H54 (cell line): ENCODE measurements around the gene SLC45A2.
"Not testable (repeated sequence)": the region's sequence is repeated elsewhere in the genome, so short reads cannot be mapped to it uniquely, and the experiment has no call there.

Experiments
- DNase-seq: peaks from one replicate; pipeline ENCODE4 v3.0.0; 2011; ENCODE audit warnings: low spot score, mixed read lengths; ENCODE audit not compliant: insufficient read length
- FAIRE-seq: peaks from 3 replicates; lab custom pipeline; 2011; peaks lifted over from hg19 to GRCh38; lab: Jason Lieb, UNC
- POLR2A ChIP-seq: IDR thresholded peaks from 2 replicates; pipeline ENCODE4 v1.6.1; 2011; ENCODE audit warnings: low read depth, mild to moderate bottlenecking, low read length

SLC45A2 gene

GRCh38 chr5:33937707-33938506, 46.6 kb downstream of the SLC45A2 start:
- no peak for TF ChIP-seq POLR2A
- DNase-seq = no peak
- no peak for FAIRE-seq

GRCh38 chr5:33937017-33937706, 47.3 kb downstream of the SLC45A2 start:
- DNase-seq (no peak), FAIRE-seq (no peak)
- no peak for TF ChIP-seq POLR2A

- FAIRE-seq = no peak
- no peak for TF ChIP-seq POLR2A
- no peak for DNase-seq
These were observed 48.0 kb downstream of the SLC45A2 start, which contains the start of gene RXFP3 for GRCh38 chr5:33936381-33937016. TSS of gene RXFP3 (plus strand) at chr5:33936386. CDS start at chr5:33936741, 355 bp downstream.

GRCh38 chr5:33936004-33936380, 48.5 kb downstream of the SLC45A2 start:
- FAIRE-seq (no peak), DNase-seq (no peak)
- no peak for TF ChIP-seq POLR2A

GRCh38 chr5:33934176-33934575, 50.3 kb downstream of the SLC45A2 start:
- TF ChIP-seq POLR2A = no peak
- DNase-seq (no peak), FAIRE-seq (peak; percentile 15)

GRCh38 chr5:33933723-33934169, 50.7 kb downstream of the SLC45A2 start:
- no peak for DNase-seq
- FAIRE-seq = no peak

GRCh38 chr5:33931136-33931535, 53.4 kb downstream of the SLC45A2 start:
- DNase-seq = no peak
- FAIRE-seq = no peak
- no peak for TF ChIP-seq POLR2A

More at GRCh38 chr5:33933723-33934169, 50.7 kb downstream of the SLC45A2 start:
- no peak for TF ChIP-seq POLR2A

- TF ChIP-seq POLR2A = no peak
- no peak for FAIRE-seq
- DNase-seq = no peak
These were observed 54.4 kb downstream of the SLC45A2 start for GRCh38 chr5:33929925-33930690.

GRCh38 chr5:33928283-33928682, 56.2 kb downstream of the SLC45A2 start:
- DNase-seq (no peak), FAIRE-seq (no peak)
- TF ChIP-seq POLR2A = no peak

- FAIRE-seq (no peak), DNase-seq (no peak)
- no peak for TF ChIP-seq POLR2A
These were observed 56.8 kb downstream of the SLC45A2 start for GRCh38 chr5:33927685-33928084.

GRCh38 chr5:33925278-33925677, 59.2 kb downstream of the SLC45A2 start:
- DNase-seq = no peak
- FAIRE-seq = no peak
- TF ChIP-seq POLR2A = no peak

GRCh38 chr5:33921002-33921401, 63.5 kb downstream of the SLC45A2 start:
- FAIRE-seq (no peak), DNase-seq (no peak)
- TF ChIP-seq POLR2A = no peak

- FAIRE-seq, DNase-seq: not testable (repeated sequence)
These were observed 69.6 kb downstream of the SLC45A2 start for GRCh38 chr5:33914844-33915243.

- DNase-seq, FAIRE-seq: not testable (repeated sequence)
These were observed 78.2 kb downstream of the SLC45A2 start for GRCh38 chr5:33906248-33906647.
